Chondrocyte (in vitro differentiated cells): ENCODE data around the gene TRIP6. TPM values are rescaled to one million over a fixed set of nuclear protein-coding genes. Genes with fewer than 3 reads are reported as not detected.

Experiments used
- DNase-seq: peaks from one replicate; pipeline ENCODE4 v3.0.0; 2021; ENCODE audit warnings: mixed read lengths, low spot score
- H3K27ac Mint-ChIP-seq: one replicate; pipeline ENCODE4 v1.8.0; 2021; ENCODE audit warnings: mild to moderate bottlenecking, moderate library complexity, mixed read lengths; ENCODE audit not compliant: unreplicated experiment
- H3K27me3 Mint-ChIP-seq: 2 replicates; pipeline ENCODE4 v1.8.0; 2021; ENCODE audit warnings: low read depth, mixed read lengths
- H3K36me3 Mint-ChIP-seq: 2 replicates; pipeline ENCODE4 v1.8.0; 2021; ENCODE audit warnings: low read depth, mixed read lengths
- H3K4me1 Mint-ChIP-seq: 2 replicates; pipeline ENCODE4 v1.8.0; 2021; ENCODE audit warnings: low read depth, mild to moderate bottlenecking, mixed read lengths
- H3K4me3 Mint-ChIP-seq: one replicate; pipeline ENCODE4 v1.8.0; 2021; ENCODE audit warnings: mild to moderate bottlenecking, moderate library complexity, mixed read lengths; ENCODE audit not compliant: unreplicated experiment
- H3K9me3 Mint-ChIP-seq: 2 replicates; pipeline ENCODE4 v1.8.0; 2021; ENCODE audit warnings: low read depth, mixed read lengths
- total RNA-seq: library from RNA; stranded (reverse); gene quantifications from 3 replicates; pipeline ENCODE4 v1.2.1, GENCODE V29; 2021
- TF ChIP-seq, protein P1 (sequence below): fragments of 200-600 bp; sonication (generic); IDR thresholded peaks from 2 replicates; pipeline ENCODE4 v1.5.0; 2021; ENCODE audit warnings: antibody characterized with exemption, mild to moderate bottlenecking, moderate library complexity

Gene TRIP6
- total RNA-seq, 1 donor from 2014 or later: 104 TPM

DNA sequence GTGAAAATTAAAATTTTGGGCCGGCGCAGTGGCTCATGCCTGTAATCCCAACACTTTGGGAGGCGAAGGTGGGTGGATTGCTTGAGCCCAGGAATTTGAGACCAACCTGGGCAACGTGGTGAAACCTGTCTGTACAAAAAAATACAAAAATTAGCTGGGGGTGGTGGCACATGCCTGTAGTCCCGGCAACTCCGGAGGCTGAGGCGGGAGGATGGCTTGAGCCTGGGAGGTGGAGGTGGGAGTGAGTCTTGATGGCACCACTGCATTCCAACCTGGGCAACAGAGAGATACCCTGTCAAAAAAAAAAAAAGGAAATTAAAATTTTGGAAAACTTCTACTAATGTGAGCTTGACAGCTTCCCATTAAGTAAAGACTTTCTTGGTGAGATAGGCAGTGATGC, 10.8 kb downstream of the TRIP6 start:
- no peaks in the 10 kb centered on the region for H3K9me3 Mint-ChIP-seq
- H3K4me3 Mint-ChIP-seq: no peak overlapping the region
- H3K27ac Mint-ChIP-seq: peak overlapping the region; percentile 70
- TF ChIP-seq, protein P1, sequence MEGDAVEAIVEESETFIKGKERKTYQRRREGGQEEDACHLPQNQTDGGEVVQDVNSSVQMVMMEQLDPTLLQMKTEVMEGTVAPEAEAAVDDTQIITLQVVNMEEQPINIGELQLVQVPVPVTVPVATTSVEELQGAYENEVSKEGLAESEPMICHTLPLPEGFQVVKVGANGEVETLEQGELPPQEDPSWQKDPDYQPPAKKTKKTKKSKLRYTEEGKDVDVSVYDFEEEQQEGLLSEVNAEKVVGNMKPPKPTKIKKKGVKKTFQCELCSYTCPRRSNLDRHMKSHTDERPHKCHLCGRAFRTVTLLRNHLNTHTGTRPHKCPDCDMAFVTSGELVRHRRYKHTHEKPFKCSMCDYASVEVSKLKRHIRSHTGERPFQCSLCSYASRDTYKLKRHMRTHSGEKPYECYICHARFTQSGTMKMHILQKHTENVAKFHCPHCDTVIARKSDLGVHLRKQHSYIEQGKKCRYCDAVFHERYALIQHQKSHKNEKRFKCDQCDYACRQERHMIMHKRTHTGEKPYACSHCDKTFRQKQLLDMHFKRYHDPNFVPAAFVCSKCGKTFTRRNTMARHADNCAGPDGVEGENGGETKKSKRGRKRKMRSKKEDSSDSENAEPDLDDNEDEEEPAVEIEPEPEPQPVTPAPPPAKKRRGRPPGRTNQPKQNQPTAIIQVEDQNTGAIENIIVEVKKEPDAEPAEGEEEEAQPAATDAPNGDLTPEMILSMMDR: no peak
- H3K36me3 Mint-ChIP-seq: peaks cover 33% of the 10 kb centered on the region
- peaks cover 62% of the 10 kb centered on the region for H3K4me1 Mint-ChIP-seq
- H3K27me3 Mint-ChIP-seq: no peaks in the 10 kb centered on the region
- no peak for DNase-seq

DNA sequence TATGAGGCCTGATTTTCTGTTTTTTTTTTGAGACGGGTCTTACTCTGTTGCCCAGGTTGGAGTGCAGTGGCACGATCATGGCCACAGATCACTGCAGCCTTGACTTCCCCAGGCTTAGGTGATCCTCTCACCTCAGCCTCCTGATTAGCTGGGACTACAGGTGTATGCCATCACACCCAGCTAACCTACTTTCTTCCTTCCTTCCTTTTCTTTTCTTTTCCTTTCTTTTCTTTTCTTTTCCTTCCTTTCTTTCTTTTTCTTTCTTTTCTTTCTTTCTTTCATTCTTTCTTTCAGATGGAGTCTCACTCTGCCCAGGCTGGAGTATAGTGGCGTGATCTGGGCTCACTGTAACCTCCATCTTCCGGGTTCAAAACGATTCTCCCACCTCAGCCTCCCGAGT, 11.5 kb downstream of the TRIP6 start:
- no peak overlapping the region for H3K4me3 Mint-ChIP-seq
- peaks cover 34% of the 10 kb centered on the region for H3K36me3 Mint-ChIP-seq
- no peak for DNase-seq
- H3K27ac Mint-ChIP-seq: peak overlapping the region; percentile 0
- H3K4me1 Mint-ChIP-seq: peaks cover 59% of the 10 kb centered on the region
- H3K9me3 Mint-ChIP-seq: no peaks in the 10 kb centered on the region
- H3K27me3 Mint-ChIP-seq: no peaks in the 10 kb centered on the region
- TF ChIP-seq, protein P1: no peak

DNA sequence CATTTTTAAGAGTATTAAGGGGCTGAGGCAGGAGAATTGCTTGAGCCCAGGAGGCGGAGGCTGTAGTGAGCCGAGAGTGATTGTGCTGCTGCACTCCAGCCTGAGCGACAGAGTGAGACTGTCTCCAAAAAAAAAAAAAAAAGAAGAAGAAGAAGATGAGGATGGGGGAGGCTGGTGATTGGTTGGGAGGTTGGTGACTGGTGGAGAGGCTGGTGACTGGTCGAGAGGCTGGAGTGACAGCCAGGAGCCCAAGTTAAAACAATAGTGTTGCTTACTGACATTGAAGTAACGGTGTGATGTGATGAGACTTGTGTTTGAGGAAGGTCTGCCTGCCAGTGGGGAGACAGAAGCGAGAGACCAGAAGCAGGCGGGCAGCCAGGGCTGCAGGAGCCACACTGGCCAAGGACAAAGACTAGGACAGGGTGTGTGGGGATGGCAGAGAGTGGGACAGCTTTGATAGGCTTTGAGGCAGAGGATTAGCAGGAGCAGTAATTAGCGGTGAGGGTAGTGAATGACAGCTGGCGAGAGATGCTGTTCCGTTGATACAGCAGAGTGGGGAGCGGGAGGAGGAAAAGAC, 12.6 kb downstream of the TRIP6 start:
- peak overlapping the region; percentile 69 for H3K27ac Mint-ChIP-seq
- H3K36me3 Mint-ChIP-seq: peaks cover 37% of the 10 kb centered on the region
- peaks cover 49% of the 10 kb centered on the region for H3K4me1 Mint-ChIP-seq
- TF ChIP-seq, protein P1: no peak
- H3K27me3 Mint-ChIP-seq: no peaks in the 10 kb centered on the region
- H3K4me3 Mint-ChIP-seq: no peak overlapping the region
- no peak for DNase-seq
- no peaks in the 10 kb centered on the region for H3K9me3 Mint-ChIP-seq

DNA sequence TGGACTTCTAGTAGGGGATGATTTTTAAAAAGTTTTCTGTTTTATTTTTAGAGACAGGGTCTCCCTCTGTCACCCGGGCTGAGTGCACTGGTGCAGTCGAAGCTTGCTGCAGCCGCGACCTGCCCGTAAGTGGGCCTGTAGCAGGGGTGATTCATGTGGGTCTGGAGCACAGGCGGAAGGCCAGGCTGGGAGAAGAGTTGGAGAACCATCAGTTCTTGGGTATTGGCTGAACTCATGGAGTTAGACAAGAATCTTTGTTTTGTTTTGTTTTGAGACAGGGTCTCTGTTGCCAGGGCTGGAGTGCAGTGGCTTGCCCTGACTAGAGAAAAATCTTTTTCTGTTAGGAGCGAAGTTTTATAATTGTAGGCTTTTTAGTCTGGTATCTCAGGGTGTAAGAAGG, 13.5 kb downstream of the TRIP6 start:
- peak overlapping the region; percentile 45 for H3K27ac Mint-ChIP-seq
- H3K9me3 Mint-ChIP-seq: no peaks in the 10 kb centered on the region
- peaks cover 43% of the 10 kb centered on the region for H3K4me1 Mint-ChIP-seq
- no peak overlapping the region for H3K4me3 Mint-ChIP-seq
- DNase-seq: no peak
- no peaks in the 10 kb centered on the region for H3K27me3 Mint-ChIP-seq
- peaks cover 40% of the 10 kb centered on the region for H3K36me3 Mint-ChIP-seq
- TF ChIP-seq, protein P1: no peak

DNA sequence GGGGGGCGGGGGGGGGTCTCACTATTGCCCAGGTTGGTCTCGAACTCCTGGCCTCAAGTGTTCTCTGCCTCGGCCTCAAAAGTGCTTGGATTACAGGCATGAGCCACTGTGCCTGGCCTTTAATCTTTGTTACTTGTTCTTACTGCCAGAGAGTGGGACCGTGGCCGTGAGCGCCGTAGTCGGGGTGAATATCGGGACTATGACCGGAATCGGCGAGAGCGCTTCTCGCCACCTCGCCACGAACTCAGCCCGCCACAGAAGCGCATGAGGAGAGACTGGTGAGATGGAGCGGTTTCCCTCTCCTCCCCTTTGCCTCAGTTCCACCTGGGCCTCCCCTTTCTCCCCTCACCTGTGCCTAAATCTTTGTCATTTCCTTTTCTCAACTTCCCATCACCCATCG, 13.9 kb downstream of the TRIP6 start:
- peaks cover 40% of the 10 kb centered on the region for H3K4me1 Mint-ChIP-seq
- peaks cover 45% of the 10 kb centered on the region for H3K36me3 Mint-ChIP-seq
- TF ChIP-seq, protein P1: no peak
- H3K27me3 Mint-ChIP-seq: no peaks in the 10 kb centered on the region
- no peaks in the 10 kb centered on the region for H3K9me3 Mint-ChIP-seq
- no peak for DNase-seq
- H3K27ac Mint-ChIP-seq: no peak overlapping the region
- H3K4me3 Mint-ChIP-seq: no peak overlapping the region
